Activated gamma-delta T cell treated with anti-CD3 and anti-CD28 coated beads, Interleukin-2, amount 50 U/mL, for 16 hours (primary cell): ENCODE results near the gene ACAA1.
"Not testable (repeated sequence)": the region's sequence is repeated elsewhere in the genome, so short reads cannot be mapped to it uniquely, and the experiment has no call there.

Experiments
- DNase-seq: peaks from one replicate; pipeline ENCODE4 v3.0.0-alpha.2; 2020; ENCODE audit warnings: low read depth

Gene ACAA1

DNA sequence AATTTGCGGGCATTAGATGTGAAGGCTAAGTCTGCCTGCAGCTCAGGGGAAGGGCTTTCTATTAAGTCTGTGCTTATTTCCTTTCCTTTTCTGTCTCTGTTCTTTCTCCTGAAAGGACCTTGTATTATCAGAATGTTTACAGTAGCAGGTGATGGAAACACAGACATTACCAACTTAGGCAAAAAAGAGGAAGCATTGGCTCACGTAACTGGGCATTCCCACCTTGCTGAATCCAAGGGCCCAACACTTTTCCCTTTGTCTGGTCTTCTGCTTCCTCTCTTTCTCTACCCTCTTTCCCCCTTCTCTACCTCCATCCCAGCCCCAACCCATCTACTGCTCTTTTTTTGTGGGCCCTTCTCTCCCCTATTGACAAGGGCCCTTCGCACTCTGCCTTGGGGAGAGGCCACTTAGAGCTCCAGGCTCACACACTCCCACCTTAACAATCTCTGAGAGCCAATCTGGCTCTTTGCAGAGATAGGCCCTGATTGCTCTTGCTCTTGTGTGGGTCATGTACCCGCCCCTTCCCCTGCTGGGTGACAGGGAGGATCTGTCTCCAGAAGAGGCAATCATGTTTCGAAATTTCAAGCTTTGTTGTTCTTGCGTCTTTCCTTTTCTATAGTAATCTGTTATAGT lies 35.0 kb downstream of the ACAA1 start:
- no peak for DNase-seq

DNA sequence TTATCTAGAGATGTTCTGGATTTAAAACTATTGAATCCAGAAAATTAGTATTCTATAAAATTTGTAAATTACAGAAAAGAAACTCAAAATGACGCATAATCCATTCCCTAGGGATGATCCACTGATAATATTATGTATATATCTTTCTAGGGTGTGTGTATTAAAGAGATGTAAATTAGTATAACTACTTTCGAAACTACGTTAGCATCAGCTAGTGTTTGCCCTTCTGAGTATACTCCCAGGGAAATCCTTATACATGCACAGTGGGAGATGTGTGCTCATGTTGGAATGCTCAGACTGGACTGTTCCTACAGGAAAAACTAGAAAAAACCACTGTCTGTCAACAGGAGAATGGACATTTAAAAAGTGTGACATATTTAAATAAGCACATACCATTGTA lies 36.4 kb downstream of the ACAA1 start:
- DNase-seq, result no peak

DNA sequence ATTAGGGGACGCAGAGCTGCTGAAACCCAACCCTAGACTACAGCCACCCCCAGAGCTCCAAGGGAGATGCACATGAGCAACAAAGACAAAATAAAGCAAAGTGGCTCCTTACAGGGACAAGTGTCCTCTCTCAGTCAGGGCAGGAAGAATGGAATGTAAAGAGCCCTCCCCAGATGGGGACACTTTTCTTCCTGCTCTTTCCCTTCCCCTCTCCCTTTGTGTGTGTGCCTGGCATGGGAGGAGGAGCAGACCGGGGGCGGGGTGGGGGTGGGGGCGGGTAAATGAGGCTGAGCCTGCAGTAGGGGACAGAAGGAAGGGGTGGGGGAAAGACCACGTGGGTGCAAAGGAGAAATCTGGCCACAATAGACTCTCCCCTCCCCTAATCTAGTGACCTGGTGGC lies 37.4 kb downstream of the ACAA1 start:
- DNase-seq, result no peak

DNA sequence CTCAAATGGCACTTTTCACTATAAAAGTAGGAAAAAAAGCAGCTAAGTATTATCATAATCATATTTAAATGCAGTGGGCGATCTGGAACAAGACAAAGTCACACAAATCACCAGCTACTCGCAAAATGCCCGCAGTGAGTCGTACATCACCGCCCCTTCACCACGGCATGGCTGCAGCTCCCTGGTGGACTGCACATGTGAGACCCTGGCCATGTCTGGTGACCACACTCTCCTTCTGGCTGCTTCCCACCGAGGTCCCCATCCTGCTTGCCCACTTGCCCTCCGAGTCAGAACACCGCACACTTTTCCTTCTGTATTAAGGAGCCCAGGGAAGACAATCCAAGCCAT lies 38.6 kb downstream of the ACAA1 start:
- no peak for DNase-seq

DNA sequence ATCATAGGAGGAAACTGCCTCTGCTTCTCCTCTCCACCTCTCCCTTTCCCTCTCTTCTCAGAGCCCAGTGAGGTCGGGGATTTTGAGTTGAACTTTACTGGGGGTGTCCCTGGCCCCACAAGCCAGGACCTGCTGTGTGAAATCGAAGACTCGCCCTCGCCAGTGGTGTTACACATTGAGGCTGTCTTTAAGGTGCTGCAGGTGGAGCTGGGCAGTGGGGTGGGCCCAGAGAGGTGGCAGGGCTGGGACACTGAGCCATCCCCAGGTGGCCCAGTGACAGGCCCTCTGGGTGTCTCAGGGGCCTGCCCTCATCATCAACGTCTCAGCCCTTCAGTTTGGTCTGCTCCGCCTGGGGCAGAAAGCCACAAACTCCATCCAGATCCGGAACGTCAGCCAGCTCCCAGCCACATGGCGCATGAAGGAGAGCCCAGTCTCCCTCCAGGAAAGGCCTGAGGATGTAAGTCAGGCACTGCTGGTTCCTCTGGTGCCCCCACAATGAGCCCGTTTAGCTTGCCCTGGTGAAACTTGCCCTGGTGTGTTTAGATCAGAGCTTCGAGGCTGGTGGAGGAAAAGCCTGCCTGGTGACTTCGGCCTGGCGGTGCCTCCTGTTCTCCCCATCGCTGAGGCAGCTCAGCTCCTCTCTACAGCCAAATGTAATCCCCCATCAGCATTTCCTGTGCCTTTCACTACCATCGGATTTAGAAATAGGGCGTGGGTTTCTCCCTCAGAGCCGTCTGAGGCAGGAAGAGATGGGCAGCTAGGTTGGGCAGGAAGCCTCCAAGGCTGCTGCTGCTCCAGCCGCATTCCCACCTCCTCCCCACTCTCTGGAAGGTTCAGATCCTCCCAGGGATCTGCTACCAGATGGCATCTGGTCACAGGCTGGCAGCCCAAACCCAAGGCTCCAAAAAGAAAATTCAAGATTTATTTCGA lies 39.2 kb downstream of the ACAA1 start:
- DNase-seq, result no peak

DNA sequence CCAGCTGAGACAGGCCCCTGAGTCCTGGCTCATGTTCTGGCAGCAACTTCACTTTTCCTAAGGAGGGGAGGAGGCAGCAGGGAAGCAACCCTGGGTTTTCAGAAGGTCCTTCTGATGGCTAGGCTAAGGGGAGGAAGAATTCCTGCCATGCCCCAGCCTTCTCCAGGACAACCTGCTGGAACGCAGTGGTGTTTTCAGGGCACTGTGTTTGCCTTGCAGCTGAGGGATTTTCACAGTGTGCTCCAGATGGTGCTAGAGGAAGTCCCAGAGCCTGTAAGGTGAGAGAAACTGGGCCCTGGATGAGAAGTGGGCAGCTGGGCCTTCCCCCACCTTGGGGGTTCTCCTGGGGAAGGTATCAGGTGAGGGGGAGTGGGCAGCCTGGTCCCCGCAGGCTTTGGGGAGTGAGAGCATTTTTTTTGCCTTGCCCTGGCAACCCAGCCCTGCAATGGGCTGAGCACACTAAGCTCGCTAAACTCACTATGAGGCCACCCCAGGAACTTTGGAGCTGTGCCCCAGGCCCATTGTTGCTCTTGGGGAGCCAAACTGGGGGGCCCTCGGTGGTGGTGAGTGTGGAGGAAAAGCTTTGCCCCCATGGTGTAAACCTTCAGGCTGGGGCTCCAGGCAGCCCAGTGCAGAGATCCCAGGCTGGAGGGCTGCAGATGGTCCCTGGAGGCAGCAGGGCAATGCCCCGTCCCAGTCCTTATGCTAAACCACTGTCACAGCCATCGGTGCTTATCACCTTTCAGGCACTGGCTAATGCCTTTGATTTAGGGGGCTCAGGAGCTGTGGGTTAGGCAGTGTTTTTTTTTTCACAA lies 41.1 kb downstream of the ACAA1 start:
- DNase-seq, result no peak

DNA sequence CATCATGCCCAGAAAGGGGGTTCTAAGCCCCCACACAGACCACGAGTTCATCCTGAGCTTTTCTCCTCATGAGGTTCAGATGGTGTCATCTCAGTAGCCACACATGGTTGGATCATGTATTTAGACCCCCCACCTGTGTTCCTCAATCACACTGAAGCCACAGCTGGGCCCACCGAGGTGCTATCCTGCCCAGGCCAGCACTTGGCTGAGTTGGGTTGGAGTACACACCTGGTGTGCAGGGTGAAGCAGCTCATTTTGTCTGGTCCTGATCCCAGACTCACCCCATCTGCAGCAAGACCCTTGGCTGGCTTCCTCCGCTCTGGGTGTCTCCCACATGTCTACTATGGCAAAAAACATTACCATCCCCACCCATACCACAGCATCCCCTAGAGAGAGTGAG lies 41.9 kb downstream of the ACAA1 start:
- DNase-seq, result no peak

DNA sequence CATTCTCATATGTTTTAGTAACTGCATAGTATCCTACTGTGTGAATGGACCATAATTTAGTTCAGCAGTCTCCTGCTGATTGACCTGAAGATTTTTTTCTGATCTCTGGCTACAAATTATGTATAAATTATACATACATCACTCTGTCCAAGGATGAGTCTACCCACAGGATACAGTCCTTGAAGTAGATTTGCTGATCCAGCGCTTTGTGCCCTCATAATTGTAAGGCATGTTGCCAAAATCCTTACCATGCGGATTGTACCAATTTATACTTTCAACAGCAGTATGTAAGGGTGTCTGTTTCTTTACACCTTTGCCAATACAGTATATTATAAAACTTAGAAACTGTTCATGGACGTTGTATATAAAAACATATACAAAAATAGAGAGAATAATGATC lies 46.5 kb downstream of the ACAA1 start:
- DNase-seq, result no peak

DNA sequence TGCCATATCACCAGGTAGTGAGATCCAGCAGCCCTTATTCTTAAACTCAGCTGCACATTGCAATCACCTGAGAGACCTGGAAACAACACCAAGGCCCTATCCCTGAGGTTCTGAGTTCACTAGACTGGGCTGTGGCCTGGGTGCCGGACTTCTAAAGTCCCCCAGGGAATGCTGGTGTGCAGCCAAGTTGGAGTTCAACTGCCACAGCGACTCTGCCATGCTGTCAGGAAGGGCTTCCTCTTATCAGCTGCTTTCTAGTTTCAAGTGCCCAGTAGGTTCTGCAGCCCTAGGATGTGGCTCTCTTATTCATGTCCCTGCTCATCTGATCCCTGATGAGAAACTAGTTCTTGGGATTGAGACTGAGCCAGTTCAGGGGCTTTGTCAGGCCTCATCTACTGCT lies 47.8 kb downstream of the ACAA1 start:
- no peak for DNase-seq

DNA sequence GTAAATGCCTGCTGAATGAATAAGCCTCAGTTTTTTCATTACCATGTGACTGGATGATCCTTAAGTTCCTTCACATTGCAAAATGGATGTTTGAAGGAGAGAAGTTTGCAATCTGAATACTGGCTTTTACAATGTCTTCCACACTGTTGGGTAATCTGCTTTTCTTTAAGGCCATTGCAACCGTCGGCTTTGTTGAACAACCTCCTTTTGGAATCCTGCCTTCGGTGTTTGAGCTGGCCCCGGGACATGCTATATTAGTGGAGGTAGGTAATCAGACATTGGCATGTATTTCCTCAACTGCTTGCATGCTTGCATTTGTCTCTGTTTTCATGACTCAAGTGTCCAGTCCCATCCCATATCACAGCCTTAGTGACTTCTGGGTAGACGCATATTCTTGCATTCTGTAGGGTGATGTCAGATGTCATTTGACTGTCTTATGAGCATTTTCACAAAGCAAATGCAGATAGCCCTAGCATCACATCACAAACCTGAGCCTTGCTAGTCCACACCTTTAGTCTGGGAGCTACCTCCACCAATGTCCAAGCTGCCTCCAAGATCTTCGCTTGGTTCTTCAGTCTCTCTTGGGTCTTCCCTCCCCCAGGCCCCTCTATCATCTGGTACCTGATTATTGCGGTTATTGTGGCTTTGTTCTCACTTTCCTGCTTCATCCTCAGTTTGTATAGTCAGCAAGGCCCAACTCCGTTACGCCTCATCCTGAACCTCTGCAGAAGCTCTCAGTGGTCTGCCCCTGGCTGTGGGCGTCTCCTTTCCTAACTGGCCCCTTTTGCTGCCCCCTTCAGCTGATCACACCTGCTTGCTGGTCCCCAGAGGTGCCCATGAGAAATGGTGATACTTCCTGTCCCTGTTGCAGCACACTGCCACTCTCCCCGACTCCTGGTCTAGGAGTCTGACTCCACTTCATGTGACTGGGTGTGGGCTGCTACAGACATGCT lies 48.5 kb downstream of the ACAA1 start:
- DNase-seq, result no peak

DNA sequence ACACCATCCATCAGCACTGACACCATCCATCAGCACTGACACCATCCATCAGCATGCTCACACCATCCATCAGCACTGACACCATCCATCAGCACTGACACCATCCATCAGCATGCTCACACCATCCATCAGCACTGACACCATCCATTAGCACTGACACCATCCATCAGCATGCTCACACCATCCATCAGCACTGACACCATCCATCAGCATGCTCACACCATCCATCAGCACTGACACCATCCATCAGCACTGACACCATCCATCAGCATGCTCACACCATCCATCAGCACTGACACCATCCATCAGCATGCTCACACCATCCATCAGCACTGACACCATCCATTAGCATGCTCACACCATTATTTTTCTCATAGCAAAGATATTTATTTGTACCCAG lies 49.6 kb downstream of the ACAA1 start:
- not testable (repeated sequence) for DNase-seq

DNA sequence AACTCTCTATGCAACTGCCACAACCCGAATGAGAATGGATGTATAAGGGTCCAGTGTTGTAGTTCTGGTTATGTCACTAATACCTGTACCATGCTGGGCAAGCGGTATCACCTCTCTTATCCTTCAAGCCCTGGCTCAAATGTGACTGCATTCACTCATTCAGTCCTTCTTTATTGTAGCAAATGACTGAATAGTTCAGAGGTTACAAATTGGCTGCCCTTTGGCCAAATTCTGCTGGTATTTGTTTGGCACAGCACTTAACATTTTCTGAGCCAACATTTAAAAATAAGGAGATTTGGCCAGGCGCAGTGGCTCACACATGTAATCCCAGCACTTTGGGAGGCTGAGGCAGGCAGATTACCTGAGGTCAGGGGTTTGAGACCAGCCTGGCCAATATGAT lies 50.4 kb downstream of the ACAA1 start:
- DNase-seq, result no peak

DNA sequence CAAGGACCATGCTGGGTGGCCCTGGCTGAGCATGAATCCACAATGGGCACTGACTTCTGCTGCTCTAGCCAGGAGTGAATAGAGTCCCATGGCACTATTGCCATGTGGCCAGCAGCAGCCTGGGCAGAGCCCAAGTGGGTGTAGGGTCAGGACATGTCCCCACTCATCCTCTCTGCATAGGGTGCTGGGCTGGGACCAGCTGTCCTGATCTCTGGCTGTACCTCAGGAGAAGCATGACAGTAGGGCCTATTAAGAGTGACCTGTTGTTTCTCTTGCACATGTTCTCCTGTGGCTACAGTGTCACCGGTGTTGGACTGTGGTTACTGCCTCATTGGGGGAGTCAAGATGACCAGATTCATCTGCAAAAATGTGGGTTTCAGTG lies 51.0 kb downstream of the ACAA1 start:
- no peak for DNase-seq

DNA sequence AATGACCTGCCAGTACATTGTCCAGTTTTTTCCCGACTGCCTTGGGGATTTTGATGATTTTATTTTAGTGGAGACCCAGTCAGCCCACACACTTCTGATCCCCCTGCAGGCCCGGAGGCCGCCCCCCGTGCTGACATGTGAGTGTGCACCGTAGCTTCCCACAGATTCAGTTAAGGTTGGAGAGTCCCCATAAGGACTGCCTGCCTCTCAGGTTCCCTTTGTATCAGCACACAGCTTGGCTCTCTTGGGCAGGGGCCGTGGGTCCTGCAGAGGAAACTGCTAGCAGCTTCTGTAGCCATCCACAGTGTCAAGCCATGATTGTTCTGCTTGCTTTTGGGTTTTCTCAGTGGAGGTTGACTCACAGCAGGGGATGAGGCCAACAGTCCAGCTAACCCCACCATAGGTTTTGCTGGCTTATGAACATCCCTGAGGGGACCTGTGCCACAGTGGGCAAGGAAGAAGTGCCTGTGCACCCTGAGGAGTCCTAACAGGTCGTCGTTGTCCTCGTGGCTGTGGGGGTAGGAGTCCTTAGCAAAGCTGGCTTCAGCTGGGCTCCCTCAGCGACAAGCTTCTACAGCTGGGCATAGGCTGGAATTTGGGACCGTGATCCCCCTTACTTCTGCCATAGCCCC lies 51.5 kb downstream of the ACAA1 start:
- DNase-seq, result no peak

DNA sequence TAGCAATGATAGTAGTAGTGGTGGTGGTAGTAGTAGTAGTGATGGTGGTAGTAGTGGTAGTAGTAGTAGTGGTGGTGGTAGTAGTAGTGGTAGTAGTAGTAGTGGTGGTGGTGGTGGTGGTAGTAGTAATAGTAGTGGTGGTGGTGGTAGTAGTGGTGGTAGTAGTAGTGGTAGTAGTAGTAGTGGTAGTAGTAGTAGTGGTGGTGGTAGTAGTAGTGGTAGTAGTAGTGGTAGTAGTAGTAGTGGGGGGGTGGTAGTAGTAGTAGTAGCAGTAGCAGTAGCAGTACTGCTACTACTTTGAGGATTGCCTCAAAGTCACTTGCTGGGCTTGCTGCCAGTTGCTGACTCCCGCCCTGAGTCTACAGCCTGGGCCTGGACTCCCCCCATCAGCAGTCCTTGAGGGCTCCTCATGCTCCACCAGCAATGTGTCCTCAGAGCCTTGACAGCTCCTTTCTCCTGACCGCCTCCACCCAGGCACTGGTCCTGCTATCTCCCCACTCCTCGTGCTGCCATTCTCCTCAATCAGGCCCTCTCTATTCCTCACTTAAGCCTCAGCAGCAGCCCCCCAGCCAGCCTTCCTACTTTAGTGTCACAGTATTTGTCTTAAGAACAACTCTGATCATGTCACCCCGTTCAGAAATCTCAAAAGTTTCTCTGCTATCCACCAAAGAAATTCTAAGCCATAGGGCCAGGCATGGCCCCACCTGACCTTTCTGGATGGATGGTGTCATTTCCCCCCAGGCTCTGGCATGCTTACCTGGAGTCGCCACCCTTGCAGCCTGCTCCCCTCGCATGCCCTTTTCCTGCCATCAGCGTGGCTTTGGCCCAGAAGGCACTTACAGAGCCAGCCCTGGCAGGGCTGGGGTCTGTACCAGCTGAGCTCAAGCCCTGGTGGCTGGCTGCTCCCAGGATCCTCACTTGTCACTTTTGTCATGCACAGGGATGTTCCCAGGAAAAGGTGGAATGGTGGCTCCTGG lies 52.3 kb downstream of the ACAA1 start:
- no peak for DNase-seq

DNA sequence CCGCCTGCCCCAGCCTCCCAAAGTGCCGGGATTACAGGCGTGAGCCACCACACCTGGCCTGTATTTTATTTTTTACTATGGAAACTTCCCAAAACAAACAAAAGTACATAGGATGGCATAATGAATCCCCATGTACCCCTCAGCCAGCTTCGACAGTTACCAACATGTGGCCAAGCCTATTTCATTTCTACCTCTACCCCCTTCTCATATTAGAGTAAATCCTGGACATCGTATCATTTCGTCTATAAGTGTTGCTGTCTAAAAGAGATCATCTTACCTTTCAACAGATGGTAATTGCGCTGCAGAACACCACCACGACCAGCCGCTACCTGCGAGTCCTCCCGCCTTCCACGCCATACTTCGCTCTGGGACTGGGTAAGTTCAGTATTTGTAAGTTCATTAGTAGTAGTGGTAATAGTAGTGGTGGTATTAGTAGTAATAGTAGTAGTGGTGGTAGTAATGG lies 53.0 kb downstream of the ACAA1 start:
- no peak for DNase-seq

DNA sequence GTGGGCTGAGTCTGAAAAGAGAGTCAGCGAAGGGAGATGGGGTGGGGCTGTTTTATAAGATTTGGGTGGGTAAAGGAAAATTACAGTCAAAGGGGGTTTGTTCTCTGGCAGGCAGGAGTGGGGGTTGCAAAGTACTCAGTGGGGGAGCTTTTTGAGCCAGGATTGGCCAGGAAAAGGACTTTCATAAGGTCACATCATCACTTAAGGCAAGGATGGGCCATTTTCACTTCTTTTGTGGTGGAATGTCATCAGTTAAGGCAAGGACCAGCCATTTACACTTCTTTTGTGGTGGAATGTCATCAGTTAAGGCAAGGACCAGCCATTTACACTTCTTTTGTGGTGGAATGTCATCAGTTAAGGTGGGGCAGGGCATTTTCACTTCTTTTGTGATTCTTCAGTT lies 53.7 kb downstream of the ACAA1 start:
- DNase-seq, result not testable (repeated sequence)

DNA sequence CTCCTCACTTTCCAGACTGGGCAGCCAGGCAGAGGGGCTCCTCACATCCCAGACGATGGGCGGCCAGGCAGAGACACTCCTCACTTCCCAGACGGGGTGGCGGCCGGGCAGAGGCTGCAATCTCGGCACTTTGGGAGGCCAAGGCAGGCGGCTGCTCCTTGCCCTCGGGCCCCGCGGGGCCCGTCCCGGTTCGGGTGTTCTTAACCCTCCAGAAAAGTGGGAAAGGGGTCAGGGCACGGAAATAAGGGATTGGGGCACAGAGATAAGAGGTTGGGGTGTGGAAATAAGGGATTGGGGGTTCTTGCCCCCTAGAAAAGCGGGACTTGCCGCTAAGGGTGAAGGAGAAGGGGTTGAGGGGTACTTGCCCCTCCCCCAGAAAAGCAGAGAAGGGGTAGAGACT lies 54.6 kb downstream of the ACAA1 start:
- DNase-seq, result not testable (repeated sequence)

DNA sequence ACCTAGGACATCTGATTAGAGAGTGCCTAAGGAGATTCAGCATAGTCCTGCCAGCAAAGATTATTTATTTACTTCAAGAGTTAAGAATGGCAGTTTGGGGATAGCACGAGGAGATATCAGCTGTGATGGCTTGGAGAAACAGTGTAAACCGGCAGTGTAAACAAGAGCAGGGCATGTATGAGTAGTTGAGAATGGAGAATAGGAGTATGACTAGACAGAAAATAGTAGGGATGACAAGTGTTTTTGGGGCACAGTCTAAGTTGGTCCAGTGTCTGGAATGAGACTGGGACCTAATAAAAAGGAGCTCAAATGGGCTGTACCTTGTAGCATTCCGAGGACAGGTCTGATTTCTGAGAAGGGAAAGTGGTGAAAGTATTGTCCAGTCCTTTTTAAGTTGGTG lies 59.9 kb downstream of the ACAA1 start:
- DNase-seq, result not testable (repeated sequence)
